Duodenal mucosa (tissue), 2 donors: ENCODE data around the gene SELENOM.
A peak's percentile ranks its signal among the peaks of the same experiment; 100 is the strongest.

Experiments used
- H3K27ac ChIP-seq: one replicate; pipeline ENCODE4 v1.7.0; 2013; ENCODE audit warnings: low read depth, low read length
- H3K27me3 ChIP-seq, 2 donors: one replicate each; pipeline ENCODE4 v1.7.0; 2013; ENCODE audit warnings: low read length in 2 of 2, control low read depth in 1 of 2; ENCODE audit not compliant: insufficient read depth in 2 of 2, control insufficient read depth in 1 of 2
- H3K36me3 ChIP-seq, 2 donors: one replicate each; pipeline ENCODE4 v1.7.0; 2013; ENCODE audit warnings: low read length in 2 of 2, control low read depth in 1 of 2; ENCODE audit not compliant: insufficient read depth in 2 of 2, control insufficient read depth in 1 of 2
- H3K4me1 ChIP-seq, 2 donors: one replicate each; pipeline ENCODE4 v1.7.0; 2013; ENCODE audit warnings: low read length in 2 of 2, control low read depth in 1 of 2; ENCODE audit not compliant: insufficient read depth in 2 of 2, control insufficient read depth in 1 of 2
- H3K4me3 ChIP-seq, 2 donors: one replicate each; pipeline ENCODE4 v1.7.0; 2013; ENCODE audit warnings: low read length in 2 of 2, low read depth in 1 of 2
- H3K9ac ChIP-seq, 2 donors: one replicate each; pipeline ENCODE4 v1.7.0; 2013; ENCODE audit warnings: low read length in 2 of 2, low read depth in 1 of 2
- H3K9me3 ChIP-seq, 2 donors: one replicate each; pipeline ENCODE4 v1.7.0; 2013; ENCODE audit warnings: low read length in 2 of 2, control low read depth in 1 of 2; ENCODE audit not compliant: control insufficient read depth in 1 of 2

Gene SELENOM

GRCh38 chr22:31107894-31108218, 488 bp upstream of the SELENOM start:
- Histone ChIP-seq H3K27me3 (no peaks in the 10 kb centered on the region), H3K4me1 (peaks cover 13 to 20% of the 10 kb centered on the region in 2 donors), H3K9ac (peak overlapping the region; percentile 21 to 56), H3K36me3 (peaks cover 0 to 8% of the 10 kb centered on the region in 2 donors), H3K27ac (no peak overlapping the region), H3K9me3 (no peaks in the 10 kb centered on the region), H3K4me3 (peak overlapping the region; percentile 52 to 60)

- no peaks in the 10 kb centered on the region for H3K9me3 ChIP-seq
- H3K9ac ChIP-seq: peak overlapping the region; percentile 66
- peaks cover 5 to 18% of the 10 kb centered on the region in 2 donors for H3K36me3 ChIP-seq
- no peaks in the 10 kb centered on the region for H3K27me3 ChIP-seq
- peaks cover 13 to 20% of the 10 kb centered on the region in 2 donors for H3K4me1 ChIP-seq
- H3K4me3 ChIP-seq: peak overlapping the region; percentile 74 to 76
- peak overlapping the region; percentile 91 for H3K27ac ChIP-seq
These were observed 614 bp downstream of the SELENOM start for GRCh38 chr22:31106731-31107177.

GRCh38 chr22:31106001-31106571, 1.3 kb downstream of the SELENOM start:
- H3K36me3 ChIP-seq: peaks cover 6 to 23% of the 10 kb centered on the region in 2 donors
- peak overlapping the region; percentile 66 for H3K9ac ChIP-seq
- H3K27ac ChIP-seq: peak overlapping the region; percentile 91
- H3K4me3 ChIP-seq: peak overlapping the region; percentile 74 to 76
- peaks cover 13 to 20% of the 10 kb centered on the region in 2 donors for H3K4me1 ChIP-seq
- no peaks in the 10 kb centered on the region for H3K27me3 ChIP-seq
- H3K9me3 ChIP-seq: no peaks in the 10 kb centered on the region

GRCh38 chr22:31105282-31105929, 2.0 kb downstream of the SELENOM start:
- H3K9me3 ChIP-seq: no peaks in the 10 kb centered on the region

GRCh38 chr22:31104869-31105268, 2.5 kb downstream of the SELENOM start:
- peaks cover 7 to 35% of the 10 kb centered on the region in 2 donors for H3K36me3 ChIP-seq
- no peak overlapping the region for H3K27ac ChIP-seq
- no peaks in the 10 kb centered on the region for H3K9me3 ChIP-seq
- H3K4me3 ChIP-seq: no peak overlapping the region
- H3K9ac ChIP-seq: no peak overlapping the region
- peaks cover 13 to 20% of the 10 kb centered on the region in 2 donors for H3K4me1 ChIP-seq
- no peaks in the 10 kb centered on the region for H3K27me3 ChIP-seq

More at GRCh38 chr22:31105282-31105929, 2.0 kb downstream of the SELENOM start:
- H3K9ac ChIP-seq: peak overlapping the region; percentile 66
- H3K4me3 ChIP-seq: peak overlapping the region in 1 of 2 donors; percentile 76
- no peaks in the 10 kb centered on the region for H3K27me3 ChIP-seq
- H3K27ac ChIP-seq: no peak overlapping the region
- H3K36me3 ChIP-seq: peaks cover 6 to 30% of the 10 kb centered on the region in 2 donors
- peaks cover 13 to 20% of the 10 kb centered on the region in 2 donors for H3K4me1 ChIP-seq

- H3K36me3 ChIP-seq: peaks cover 11 to 42% of the 10 kb centered on the region in 2 donors
- H3K9ac ChIP-seq: no peak overlapping the region
- no peak overlapping the region for H3K27ac ChIP-seq
- H3K4me1 ChIP-seq: peaks cover 13 to 20% of the 10 kb centered on the region in 2 donors
- H3K9me3 ChIP-seq: no peaks in the 10 kb centered on the region
- H3K4me3 ChIP-seq: no peak overlapping the region
- no peaks in the 10 kb centered on the region for H3K27me3 ChIP-seq
These were observed 3.3 kb downstream of the SELENOM start for GRCh38 chr22:31103899-31104694.

- Histone ChIP-seq H3K36me3 (peaks cover 11 to 48% of the 10 kb centered on the region in 2 donors), H3K27ac (peak overlapping the region; percentile 17), H3K27me3 (no peaks in the 10 kb centered on the region), H3K9ac (peak overlapping the region in 1 of 2 donors; percentile 13), H3K9me3 (no peaks in the 10 kb centered on the region), H3K4me1 (peaks cover 18 to 25% of the 10 kb centered on the region in 2 donors), H3K4me3 (no peak overlapping the region)
These were observed 4.3 kb downstream of the SELENOM start for GRCh38 chr22:31103111-31103510.

- Histone ChIP-seq H3K4me3 (no peak overlapping the region), H3K27ac (peak overlapping the region; percentile 61), H3K4me1 (peaks cover 19 to 25% of the 10 kb centered on the region in 2 donors), H3K9ac (peak overlapping the region in 1 of 2 donors; percentile 13), H3K9me3 (no peaks in the 10 kb centered on the region), H3K36me3 (peaks cover 15 to 53% of the 10 kb centered on the region in 2 donors), H3K27me3 (no peaks in the 10 kb centered on the region)
These were observed 4.8 kb downstream of the SELENOM start for GRCh38 chr22:31102441-31103081.

GRCh38 chr22:31100762-31101525, 6.4 kb downstream of the SELENOM start:
- Histone ChIP-seq H3K9me3 (no peaks in the 10 kb centered on the region), H3K4me3 (no peak overlapping the region), H3K4me1 (peaks cover 16 to 17% of the 10 kb centered on the region in 2 donors), H3K27me3 (no peaks in the 10 kb centered on the region), H3K27ac (peak overlapping the region; percentile 32), H3K9ac (no peak overlapping the region), H3K36me3 (peaks cover 21 to 66% of the 10 kb centered on the region in 2 donors)
